Raji (cell line): ENCODE measurements around the gene HACD4.

Experiments
- POLR2A ChIP-seq: IDR thresholded peaks from 2 replicates; pipeline ENCODE4 v1.6.1; 2011; ENCODE audit warnings: low read depth, low read length, control low read depth; ENCODE audit not compliant: insufficient read depth

The HACD4 gene

GRCh38 chr9:20988671-20989315 lies 42.6 kb downstream of the HACD4 start:
- TF ChIP-seq POLR2A = no peak

- no peak for TF ChIP-seq POLR2A
Observed at GRCh38 chr9:20988061-20988460, 43.4 kb downstream of the HACD4 start.

GRCh38 chr9:20987521-20987920 lies 43.9 kb downstream of the HACD4 start:
- TF ChIP-seq POLR2A = no peak

- no peak for TF ChIP-seq POLR2A
Observed at GRCh38 chr9:20985851-20986600, 45.4 kb downstream of the HACD4 start.

GRCh38 chr9:20984506-20984905 lies 46.9 kb downstream of the HACD4 start:
- no peak for TF ChIP-seq POLR2A

GRCh38 chr9:20981486-20981885 lies 50.0 kb downstream of the HACD4 start:
- TF ChIP-seq POLR2A = no peak

- TF ChIP-seq POLR2A = no peak
Observed at GRCh38 chr9:20980832-20981455, 50.5 kb downstream of the HACD4 start.

- TF ChIP-seq POLR2A = no peak
Observed at GRCh38 chr9:20978249-20978648, 53.2 kb downstream of the HACD4 start.

GRCh38 chr9:20972684-20973083 lies 58.8 kb downstream of the HACD4 start:
- TF ChIP-seq POLR2A = no peak

GRCh38 chr9:20962536-20963225 lies 68.8 kb downstream of the HACD4 start:
- TF ChIP-seq POLR2A = no peak

- TF ChIP-seq POLR2A = no peak
Observed at GRCh38 chr9:20950707-20951106, 80.7 kb downstream of the HACD4 start.
